Breast epithelium (tissue), 4 donors: ENCODE data around the gene CALR3. TPM values are rescaled to one million over a fixed set of nuclear protein-coding genes. Genes with fewer than 3 reads are reported as not detected.

Source experiments
- DNase-seq, 2 donors: peaks; one replicate each; pipeline ENCODE4 v3.0.0-alpha.2; 2019; ENCODE audit warnings: low spot score in 2 of 2
- H3K27ac ChIP-seq, 2 donors: fragments of 200-600 bp; sonication (generic) in 1 of 2; one replicate each; pipeline ENCODE4 v1.5.1; 2016 to 2019; ENCODE audit warnings: mild to moderate bottlenecking in 1 of 2
- H3K27me3 ChIP-seq, 2 donors: fragments of 200-600 bp; sonication (generic) in 1 of 2; one replicate each; pipeline versions ENCODE4 v1.5.1 to v1.6.0; 2017 to 2019; ENCODE audit warnings: control low read depth in 1 of 2, mild to moderate bottlenecking in 1 of 2
- H3K36me3 ChIP-seq: fragments of 200-600 bp; one replicate; pipeline ENCODE4 v1.5.1; 2019
- H3K4me1 ChIP-seq, 2 donors: fragments of 200-600 bp; sonication (generic); one replicate each; pipeline ENCODE4 v1.5.1; 2016 to 2019; ENCODE audit warnings: control low read depth in 1 of 2
- H3K4me3 ChIP-seq, 3 donors: fragments of 200-600 bp; sonication (generic); 1 replicate in 2 of 3; 2 replicates in 1 of 3; pipeline ENCODE4 v1.5.1; 2016 to 2019; ENCODE audit warnings: mild to moderate bottlenecking in 3 of 3, moderate library complexity in 2 of 3
- H3K9me3 ChIP-seq, 2 donors: fragments of 200-600 bp; sonication (generic) in 1 of 2; one replicate each; pipeline ENCODE4 v1.5.1; 2016 to 2019; ENCODE audit warnings: control low read depth in 1 of 2
- POLR2A ChIP-seq: fragments of 450-650 bp; IDR thresholded peaks from one replicate; pipeline ENCODE4 v1.6.1; 2016; ENCODE audit warnings: antibody characterized with exemption, mild to moderate bottlenecking, moderate library complexity
- POLR2AphosphoS5 ChIP-seq, 3 donors: sonication (generic); formaldehyde crosslinking; IDR thresholded peaks; one replicate each; pipeline ENCODE4 v1.6.1; 2017; ENCODE audit warnings: antibody characterized with exemption in 3 of 3
- intact Hi-C: fragments of 100-400 bp; cut with DNase I; formaldehyde crosslinking; loops from one replicate; pipeline ENCODE4 v1.15.1; 2023; ENCODE audit warnings: low total_unique reads
- total RNA-seq, 3 donors: library from RNA; depleted of rRNA; stranded (reverse); fragments of >200 nt; gene quantifications; one replicate each; pipeline ENCODE4 v1.1.0, GENCODE V29; 2016
- TF ChIP-seq, protein P1 (sequence below), 3 donors: fragments of 450-650 bp; IDR thresholded peaks; one replicate each; pipeline ENCODE4 v1.5.1; 2016 to 2017; ENCODE audit warnings: antibody characterized with exemption in 3 of 3, mild to moderate bottlenecking in 3 of 3, moderate library complexity in 3 of 3

Gene CALR3
- total RNA-seq, 3 donors from 2014 or later, result not detected

GRCh38 chr19:16521715-16522289, 25.8 kb upstream of the CALR3 start:
- H3K27me3 ChIP-seq, result no peaks in the 10 kb centered on the region
- H3K4me1 ChIP-seq, result no peaks in the 10 kb centered on the region

GRCh38 chr19:16520986-16521624, 25.1 kb upstream of the CALR3 start:
- DNase-seq, result no peak
- TF ChIP-seq POLR2AphosphoS5 (IDR thresholded peaks at IDR 0.05) (no peak), POLR2A (no peak)
- TF ChIP-seq, protein P1, sequence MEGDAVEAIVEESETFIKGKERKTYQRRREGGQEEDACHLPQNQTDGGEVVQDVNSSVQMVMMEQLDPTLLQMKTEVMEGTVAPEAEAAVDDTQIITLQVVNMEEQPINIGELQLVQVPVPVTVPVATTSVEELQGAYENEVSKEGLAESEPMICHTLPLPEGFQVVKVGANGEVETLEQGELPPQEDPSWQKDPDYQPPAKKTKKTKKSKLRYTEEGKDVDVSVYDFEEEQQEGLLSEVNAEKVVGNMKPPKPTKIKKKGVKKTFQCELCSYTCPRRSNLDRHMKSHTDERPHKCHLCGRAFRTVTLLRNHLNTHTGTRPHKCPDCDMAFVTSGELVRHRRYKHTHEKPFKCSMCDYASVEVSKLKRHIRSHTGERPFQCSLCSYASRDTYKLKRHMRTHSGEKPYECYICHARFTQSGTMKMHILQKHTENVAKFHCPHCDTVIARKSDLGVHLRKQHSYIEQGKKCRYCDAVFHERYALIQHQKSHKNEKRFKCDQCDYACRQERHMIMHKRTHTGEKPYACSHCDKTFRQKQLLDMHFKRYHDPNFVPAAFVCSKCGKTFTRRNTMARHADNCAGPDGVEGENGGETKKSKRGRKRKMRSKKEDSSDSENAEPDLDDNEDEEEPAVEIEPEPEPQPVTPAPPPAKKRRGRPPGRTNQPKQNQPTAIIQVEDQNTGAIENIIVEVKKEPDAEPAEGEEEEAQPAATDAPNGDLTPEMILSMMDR (IDR thresholded peaks at IDR 0.05), result no peak
- H3K36me3 ChIP-seq, result peaks cover 10% of the 10 kb centered on the region
- no peaks in the 10 kb centered on the region for H3K9me3 ChIP-seq
- no peak overlapping the region for H3K4me3 ChIP-seq
- no peak overlapping the region for H3K27ac ChIP-seq
- H3K4me1 ChIP-seq, result no peaks in the 10 kb centered on the region
- intact Hi-C loops, result no loop called here
- no peaks in the 10 kb centered on the region for H3K27me3 ChIP-seq

More at GRCh38 chr19:16521715-16522289, 25.8 kb upstream of the CALR3 start:
- Histone ChIP-seq H3K9me3 (no peaks in the 10 kb centered on the region), H3K36me3 (peaks cover 10% of the 10 kb centered on the region), H3K27ac (no peak overlapping the region), H3K4me3 (no peak overlapping the region)
- intact Hi-C loops, result no loop called here
- no peak for TF ChIP-seq POLR2A
- no peak for TF ChIP-seq POLR2AphosphoS5 (IDR thresholded peaks at IDR 0.05)
- TF ChIP-seq, protein P1 (IDR thresholded peaks at IDR 0.05), result no peak
- DNase-seq, result no peak

DNA sequence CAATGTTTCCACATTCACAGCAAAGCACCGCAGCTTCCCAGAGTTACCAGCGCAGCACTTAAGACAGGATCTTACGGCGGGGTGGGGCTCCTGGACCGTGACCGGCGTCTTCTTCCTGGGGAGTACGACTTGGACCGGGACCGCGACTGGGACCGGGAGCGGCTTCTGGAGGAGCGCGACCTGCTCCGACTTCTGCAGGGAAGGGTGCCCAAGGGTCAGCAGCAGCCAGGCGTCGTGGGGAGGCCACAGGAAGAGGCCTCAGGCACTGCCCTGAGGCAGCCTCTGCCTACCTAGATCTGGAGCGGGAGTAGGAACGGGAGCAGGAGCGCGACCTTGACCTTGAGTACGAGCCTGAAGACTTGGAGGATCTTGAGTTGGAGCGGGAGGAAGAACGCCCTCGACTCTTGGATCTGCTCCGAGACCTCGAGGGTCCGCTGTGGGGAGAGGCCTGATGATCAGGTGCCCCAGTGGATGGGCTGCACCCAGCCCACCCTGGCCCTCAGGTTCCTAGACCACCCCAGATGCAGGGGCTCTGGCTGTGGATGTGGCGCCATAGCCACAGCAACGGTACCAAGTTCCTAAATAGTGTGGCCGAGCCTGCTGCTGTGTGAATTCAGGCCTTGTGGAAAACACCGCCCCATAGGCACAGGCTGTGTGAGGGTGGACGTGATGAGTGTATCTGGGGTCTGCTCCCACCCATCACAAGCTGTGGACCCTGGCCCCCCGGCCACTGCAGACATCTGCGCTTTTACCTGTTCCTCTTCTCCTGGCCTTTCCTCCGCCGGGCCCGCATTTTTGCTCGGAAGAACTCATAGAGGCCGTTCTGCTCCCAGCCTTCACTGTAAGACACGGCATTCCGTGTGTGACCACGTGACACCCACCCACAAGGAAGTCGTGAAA, 24.4 kb upstream of the CALR3 start:
- TF ChIP-seq POLR2AphosphoS5 (IDR thresholded peaks at IDR 0.05), result no peak
- TF ChIP-seq, protein P1 (IDR thresholded peaks at IDR 0.05), result no peak
- no peak for TF ChIP-seq POLR2A
- H3K27me3 ChIP-seq, result no peaks in the 10 kb centered on the region
- intact Hi-C loops, result no loop called here
- H3K36me3 ChIP-seq, result peaks cover 5% of the 10 kb centered on the region
- no peaks in the 10 kb centered on the region for H3K9me3 ChIP-seq
- H3K27ac ChIP-seq, result no peak overlapping the region
- DNase-seq, result no peak
- H3K4me1 ChIP-seq, result no peaks in the 10 kb centered on the region
- no peak overlapping the region for H3K4me3 ChIP-seq

GRCh38 chr19:16519230-16519687, 23.3 kb upstream of the CALR3 start:
- intact Hi-C loops, result no loop called here

More at GRCh38 chr19:16519230-16519687, 23.3 kb upstream of the CALR3 start:
- peaks cover 5% of the 10 kb centered on the region for H3K36me3 ChIP-seq
- TF ChIP-seq POLR2A, result no peak
- TF ChIP-seq, protein P1 (IDR thresholded peaks at IDR 0.05), result no peak
- TF ChIP-seq POLR2AphosphoS5 (IDR thresholded peaks at IDR 0.05), result no peak
- no peak overlapping the region for H3K4me3 ChIP-seq
- DNase-seq, result no peak
- no peaks in the 10 kb centered on the region for H3K4me1 ChIP-seq
- no peak overlapping the region for H3K27ac ChIP-seq
- no peaks in the 10 kb centered on the region for H3K9me3 ChIP-seq
- H3K27me3 ChIP-seq, result no peaks in the 10 kb centered on the region
